HuH-7 (cell line): Measurements from ENCODE around the gene TSNAXIP1.
"Not testable (repeated sequence)": the region's sequence is repeated elsewhere in the genome, so short reads cannot be mapped to it uniquely, and the experiment has no call there.

Experiments used
- DNase-seq: peaks from one replicate; pipeline ENCODE4 v3.0.0; 2011; ENCODE audit warnings: low spot score

The TSNAXIP1 gene

GRCh38 chr16:67862623-67863583 is 56.2 kb downstream of the TSNAXIP1 start:
- no peak for DNase-seq

GRCh38 chr16:67864044-67864443 is 57.4 kb downstream of the TSNAXIP1 start:
- not testable (repeated sequence) for DNase-seq

- DNase-seq: no peak
Observed at GRCh38 chr16:67864594-67864993, 57.9 kb downstream of the TSNAXIP1 start.

- peak; percentile 71 for DNase-seq
Observed at GRCh38 chr16:67865318-67865717, 58.6 kb downstream of the TSNAXIP1 start.

- no peak for DNase-seq
Observed at GRCh38 chr16:67868290-67868689, 61.6 kb downstream of the TSNAXIP1 start.

GRCh38 chr16:67869653-67870052 is 63.0 kb downstream of the TSNAXIP1 start:
- no peak for DNase-seq

GRCh38 chr16:67871256-67871655 is 64.6 kb downstream of the TSNAXIP1 start:
- DNase-seq: no peak

GRCh38 chr16:67872131-67872630 is 65.5 kb downstream of the TSNAXIP1 start:
- no peak for DNase-seq

GRCh38 chr16:67872631-67873434 is 66.1 kb downstream of the TSNAXIP1 start, which contains the start of gene EDC4:
Gene EDC4, plus strand, starts transcription at chr16:67873052. Its CDS starts 210 bp downstream, at chr16:67873262.
- DNase-seq: peak; percentile 96

GRCh38 chr16:67873435-67874370 is 67.0 kb downstream of the TSNAXIP1 start:
- no peak for DNase-seq

GRCh38 chr16:67874372-67874771 is 67.7 kb downstream of the TSNAXIP1 start:
- no peak for DNase-seq

GRCh38 chr16:67877064-67877463 is 70.4 kb downstream of the TSNAXIP1 start:
- no peak for DNase-seq
